A549 (cell line): ENCODE data around the gene TRIM8.

Experiments used
- BHLHE40 ChIP-seq: IDR thresholded peaks from 2 replicates; pipeline ENCODE4 v1.6.1; 2012; ENCODE audit warnings: low read depth, low read length, inconsistent platforms
- CEBPB ChIP-seq, 2 experiments: fragments of >200 bp in 1 of 2; sonication (Bioruptor Twin) in 1 of 2; formaldehyde crosslinking in 1 of 2; IDR thresholded peaks; 2 replicates each; pipeline ENCODE4 v1.6.1; 2012 to 2016
- EP300 ChIP-seq, 2 experiments: fragments of >200 bp; sonication (Bioruptor Twin); formaldehyde crosslinking; IDR thresholded peaks; 2 replicates in 1 of 2; 3 replicates in 1 of 2; pipeline ENCODE4 v1.6.1; 2016 to 2017
- ESRRA ChIP-seq: fragments of 150-350 bp; IDR thresholded peaks from 2 replicates; pipeline ENCODE4 v1.6.1; 2014; ENCODE audit warnings: mild to moderate bottlenecking, low read length, borderline replicate concordance
- JUN ChIP-seq, 2 experiments: fragments of >200 bp; sonication (Bioruptor Twin); formaldehyde crosslinking; IDR thresholded peaks; 2 replicates in 1 of 2; 3 replicates in 1 of 2; pipeline ENCODE4 v1.6.1; 2016 to 2017
- KDM5A ChIP-seq: fragments of 200-600 bp; sonication (generic); IDR thresholded peaks from 2 replicates; pipeline ENCODE4 v1.6.1; 2016; ENCODE audit warnings: antibody characterized with exemption, mild to moderate bottlenecking
- POLR2A ChIP-seq: IDR thresholded peaks from 2 replicates; pipeline ENCODE4 v1.6.1; 2012; ENCODE audit warnings: mild to moderate bottlenecking, low read length
- POLR2AphosphoS2 ChIP-seq: conservative IDR thresholded peaks from 2 replicates; pipeline ENCODE4 v1.6.1; 2012; ENCODE audit warnings: low read length, improper control_type of control experiment, inconsistent platforms
- RAD21 ChIP-seq, 2 experiments: fragments of >200 bp in 1 of 2; sonication (Bioruptor Twin) in 1 of 2; formaldehyde crosslinking in 1 of 2; IDR thresholded peaks in 1 of 2; conservative IDR thresholded peaks in 1 of 2; 2 replicates in 1 of 2; 3 replicates in 1 of 2; pipeline ENCODE4 v1.6.1; 2012 to 2018; ENCODE audit warnings: inconsistent platforms in 1 of 2
- TF ChIP-seq, protein P1 (sequence below): fragments of >200 bp; sonication (Bioruptor Twin); formaldehyde crosslinking; IDR thresholded peaks from 3 replicates; pipeline ENCODE4 v1.5.1; 2016
- TF ChIP-seq, protein P2 (sequence below): fragments of 250-450 bp; sonication (Bioruptor Pico); IDR thresholded peaks from 2 replicates; pipeline ENCODE4 v1.5.0; 2021; ENCODE audit warnings: mild to moderate bottlenecking, moderate library complexity, borderline replicate concordance
- TF ChIP-seq, protein P3 (sequence below): fragments of 450-650 bp; IDR thresholded peaks from 2 replicates; pipeline ENCODE4 v1.6.1; 2014; ENCODE audit warnings: antibody characterized with exemption

DNA sequence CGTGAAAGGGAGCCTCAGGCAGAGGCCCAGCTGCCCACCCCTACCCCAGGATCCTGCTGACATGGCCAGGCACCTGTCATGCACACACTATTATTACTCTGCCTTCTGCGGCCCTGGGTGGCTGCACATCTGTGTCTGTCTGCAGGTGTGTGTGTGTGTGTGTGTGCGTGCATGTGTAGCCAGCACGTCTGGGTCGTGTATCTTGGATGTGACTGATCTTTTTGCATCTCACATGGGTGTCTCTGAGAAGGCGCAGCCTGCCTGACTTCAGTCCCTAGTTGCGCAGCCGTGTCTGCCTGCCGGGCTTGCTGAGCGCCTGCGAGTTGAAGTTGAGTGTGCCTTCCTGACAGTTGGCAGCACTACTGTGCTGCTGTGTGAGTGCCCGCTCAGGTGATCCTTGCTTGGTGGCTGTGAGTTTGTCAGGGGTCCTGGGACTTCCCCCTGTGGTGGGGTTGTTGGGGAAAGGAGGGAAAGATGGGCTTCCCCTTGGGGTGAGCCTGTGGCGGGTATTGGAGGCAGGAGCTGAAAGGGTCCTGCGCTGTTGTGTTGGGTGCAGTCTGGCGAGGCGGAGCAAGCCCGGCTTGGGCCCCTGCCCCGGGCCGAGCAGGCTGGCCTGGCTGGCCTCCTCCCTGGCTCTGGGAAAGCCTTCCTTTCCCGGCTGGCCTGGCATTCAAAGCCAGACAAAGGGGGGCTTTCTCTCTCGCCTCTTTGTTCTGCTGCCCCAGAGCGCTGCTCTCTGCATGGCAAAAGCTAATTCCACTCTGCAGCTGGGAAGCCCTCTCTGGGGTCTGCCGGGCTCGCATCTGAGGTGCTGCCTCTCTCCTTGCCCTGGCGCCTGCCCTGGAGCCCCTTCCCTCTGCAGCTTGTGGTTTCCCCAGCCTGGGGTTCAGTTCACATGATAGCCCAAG, 4.9 kb downstream of the TRIM8 start:
- TF ChIP-seq, protein P1, sequence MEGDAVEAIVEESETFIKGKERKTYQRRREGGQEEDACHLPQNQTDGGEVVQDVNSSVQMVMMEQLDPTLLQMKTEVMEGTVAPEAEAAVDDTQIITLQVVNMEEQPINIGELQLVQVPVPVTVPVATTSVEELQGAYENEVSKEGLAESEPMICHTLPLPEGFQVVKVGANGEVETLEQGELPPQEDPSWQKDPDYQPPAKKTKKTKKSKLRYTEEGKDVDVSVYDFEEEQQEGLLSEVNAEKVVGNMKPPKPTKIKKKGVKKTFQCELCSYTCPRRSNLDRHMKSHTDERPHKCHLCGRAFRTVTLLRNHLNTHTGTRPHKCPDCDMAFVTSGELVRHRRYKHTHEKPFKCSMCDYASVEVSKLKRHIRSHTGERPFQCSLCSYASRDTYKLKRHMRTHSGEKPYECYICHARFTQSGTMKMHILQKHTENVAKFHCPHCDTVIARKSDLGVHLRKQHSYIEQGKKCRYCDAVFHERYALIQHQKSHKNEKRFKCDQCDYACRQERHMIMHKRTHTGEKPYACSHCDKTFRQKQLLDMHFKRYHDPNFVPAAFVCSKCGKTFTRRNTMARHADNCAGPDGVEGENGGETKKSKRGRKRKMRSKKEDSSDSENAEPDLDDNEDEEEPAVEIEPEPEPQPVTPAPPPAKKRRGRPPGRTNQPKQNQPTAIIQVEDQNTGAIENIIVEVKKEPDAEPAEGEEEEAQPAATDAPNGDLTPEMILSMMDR: no peak
- TF ChIP-seq POLR2AphosphoS2 (no peak), KDM5A (no peak), CEBPB (IDR thresholded peaks at IDR 0.05) (no peak), RAD21 (conservative IDR thresholded peaks at IDR 0.05 in 1 of 2, IDR thresholded peaks at IDR 0.05 in 1 of 2) (no peak), EP300 (IDR thresholded peaks at IDR 0.05) (no peak), POLR2A (no peak), BHLHE40 (no peak), ESRRA (no peak), JUN (IDR thresholded peaks at IDR 0.05) (no peak)
- TF ChIP-seq, protein P2, sequence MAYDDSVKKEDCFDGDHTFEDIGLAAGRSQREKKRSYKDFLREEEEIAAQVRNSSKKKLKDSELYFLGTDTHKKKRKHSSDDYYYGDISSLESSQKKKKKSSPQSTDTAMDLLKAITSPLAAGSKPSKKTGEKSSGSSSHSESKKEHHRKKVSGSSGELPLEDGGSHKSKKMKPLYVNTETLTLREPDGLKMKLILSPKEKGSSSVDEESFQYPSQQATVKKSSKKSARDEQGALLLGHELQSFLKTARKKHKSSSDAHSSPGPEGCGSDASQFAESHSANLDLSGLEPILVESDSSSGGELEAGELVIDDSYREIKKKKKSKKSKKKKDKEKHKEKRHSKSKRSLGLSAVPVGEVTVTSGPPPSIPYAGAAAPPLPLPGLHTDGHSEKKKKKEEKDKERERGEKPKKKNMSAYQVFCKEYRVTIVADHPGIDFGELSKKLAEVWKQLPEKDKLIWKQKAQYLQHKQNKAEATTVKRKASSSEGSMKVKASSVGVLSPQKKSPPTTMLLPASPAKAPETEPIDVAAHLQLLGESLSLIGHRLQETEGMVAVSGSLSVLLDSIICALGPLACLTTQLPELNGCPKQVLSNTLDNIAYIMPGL (CRISPR knock-in tag): no peak
- TF ChIP-seq, protein P3, sequence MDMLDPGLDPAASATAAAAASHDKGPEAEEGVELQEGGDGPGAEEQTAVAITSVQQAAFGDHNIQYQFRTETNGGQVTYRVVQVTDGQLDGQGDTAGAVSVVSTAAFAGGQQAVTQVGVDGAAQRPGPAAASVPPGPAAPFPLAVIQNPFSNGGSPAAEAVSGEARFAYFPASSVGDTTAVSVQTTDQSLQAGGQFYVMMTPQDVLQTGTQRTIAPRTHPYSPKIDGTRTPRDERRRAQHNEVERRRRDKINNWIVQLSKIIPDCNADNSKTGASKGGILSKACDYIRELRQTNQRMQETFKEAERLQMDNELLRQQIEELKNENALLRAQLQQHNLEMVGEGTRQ: no peak
